ENCODE results near the gene ERICH3. TPM values are rescaled to one million over a fixed set of nuclear protein-coding genes. Genes with fewer than 3 reads are reported as not detected.

ERICH3 gene
- total and polyA plus RNA-seq, 10 of the 15 experiments (the other 5 are each of a cell fraction or from before 2014, with no cell fraction given): 0.03 to 0.09 (median 0.08) TPM; not detected in 7

DNA sequence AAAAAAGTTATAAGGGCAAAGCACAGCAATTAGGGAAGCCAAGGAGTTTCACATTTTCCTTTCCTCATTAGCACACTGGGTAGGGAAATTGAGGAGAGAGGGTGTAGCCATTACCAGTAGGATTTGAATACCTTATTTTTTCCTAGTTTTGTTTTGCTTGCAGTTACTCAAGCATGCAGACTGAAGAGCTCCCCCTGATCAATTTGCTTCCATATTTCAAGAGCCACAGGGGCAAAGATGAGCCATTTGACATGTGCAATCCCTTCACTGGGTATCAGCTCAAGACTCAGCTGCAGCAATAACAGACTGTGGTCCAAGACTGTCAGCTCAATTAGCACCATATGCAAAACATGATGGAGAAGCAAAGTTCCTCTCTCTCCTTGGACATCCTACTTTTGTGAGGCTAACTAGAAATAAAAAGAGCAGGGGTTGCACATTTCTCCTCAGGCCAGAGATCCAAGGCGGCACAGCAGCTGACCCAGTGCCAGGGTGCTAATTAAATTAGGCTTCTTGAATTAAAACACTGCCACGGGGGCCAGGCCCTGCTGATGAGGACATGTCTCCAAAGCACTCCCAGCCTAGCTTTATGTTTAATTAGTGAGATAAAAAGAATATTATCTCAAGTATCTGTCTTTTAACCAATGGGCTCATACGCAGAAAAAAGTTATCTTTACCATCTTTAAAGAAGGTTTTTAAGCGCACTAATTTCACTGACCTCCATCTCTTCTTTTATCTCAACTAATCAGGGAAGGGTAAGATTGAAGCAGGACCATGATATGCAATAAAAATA lies 124.4 kb downstream of the ERICH3 start (continued):
- TF ChIP-seq, protein P1, sequence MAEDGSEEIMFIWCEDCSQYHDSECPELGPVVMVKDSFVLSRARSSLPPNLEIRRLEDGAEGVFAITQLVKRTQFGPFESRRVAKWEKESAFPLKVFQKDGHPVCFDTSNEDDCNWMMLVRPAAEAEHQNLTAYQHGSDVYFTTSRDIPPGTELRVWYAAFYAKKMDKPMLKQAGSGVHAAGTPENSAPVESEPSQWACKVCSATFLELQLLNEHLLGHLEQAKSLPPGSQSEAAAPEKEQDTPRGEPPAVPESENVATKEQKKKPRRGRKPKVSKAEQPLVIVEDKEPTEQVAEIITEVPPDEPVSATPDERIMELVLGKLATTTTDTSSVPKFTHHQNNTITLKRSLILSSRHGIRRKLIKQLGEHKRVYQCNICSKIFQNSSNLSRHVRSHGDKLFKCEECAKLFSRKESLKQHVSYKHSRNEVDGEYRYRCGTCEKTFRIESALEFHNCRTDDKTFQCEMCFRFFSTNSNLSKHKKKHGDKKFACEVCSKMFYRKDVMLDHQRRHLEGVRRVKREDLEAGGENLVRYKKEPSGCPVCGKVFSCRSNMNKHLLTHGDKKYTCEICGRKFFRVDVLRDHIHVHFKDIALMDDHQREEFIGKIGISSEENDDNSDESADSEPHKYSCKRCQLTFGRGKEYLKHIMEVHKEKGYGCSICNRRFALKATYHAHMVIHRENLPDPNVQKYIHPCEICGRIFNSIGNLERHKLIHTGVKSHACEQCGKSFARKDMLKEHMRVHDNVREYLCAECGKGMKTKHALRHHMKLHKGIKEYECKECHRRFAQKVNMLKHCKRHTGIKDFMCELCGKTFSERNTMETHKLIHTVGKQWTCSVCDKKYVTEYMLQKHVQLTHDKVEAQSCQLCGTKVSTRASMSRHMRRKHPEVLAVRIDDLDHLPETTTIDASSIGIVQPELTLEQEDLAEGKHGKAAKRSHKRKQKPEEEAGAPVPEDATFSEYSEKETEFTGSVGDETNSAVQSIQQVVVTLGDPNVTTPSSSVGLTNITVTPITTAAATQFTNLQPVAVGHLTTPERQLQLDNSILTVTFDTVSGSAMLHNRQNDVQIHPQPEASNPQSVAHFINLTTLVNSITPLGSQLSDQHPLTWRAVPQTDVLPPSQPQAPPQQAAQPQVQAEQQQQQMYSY (CRISPR knock-in tag; IDR thresholded peaks at IDR 0.05): no peak
- TF ChIP-seq CHD4 (IDR thresholded peaks at IDR 0.05): no peak

DNA sequence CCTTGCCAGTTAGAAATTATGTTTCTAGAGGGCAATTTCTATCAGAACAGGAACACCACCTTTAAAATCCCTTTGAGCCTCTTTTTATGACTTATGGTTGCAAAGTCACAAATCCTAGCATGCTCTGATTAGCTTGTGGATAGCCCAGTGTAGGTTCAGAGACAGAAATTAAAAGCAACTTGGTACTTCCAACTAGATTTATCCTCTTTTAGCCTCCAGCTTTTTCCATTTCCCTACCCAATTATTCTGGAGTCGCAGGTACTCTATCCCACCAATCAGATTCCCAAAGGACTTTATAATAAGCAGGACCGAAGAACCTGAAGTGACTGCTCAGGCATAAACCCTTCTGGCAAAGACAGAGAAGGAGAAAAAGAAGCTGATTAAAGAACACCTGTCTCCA lies 127.8 kb downstream of the ERICH3 start:
- Histone ChIP-seq H3K4me3 (no peak overlapping the region), H2AFZ (ENCODE audit: control insufficient read depth, low read depth, low read length) (no peak overlapping the region), H3K27ac (ENCODE audit: control insufficient read depth, insufficient read depth) (no peak overlapping the region), H3K4me2 (ENCODE audit: control insufficient read depth, insufficient read depth) (no peak overlapping the region), H3K27me3 (replicated peaks in 1 of 2; ENCODE audit: control insufficient read depth in 2 of 2, insufficient read depth in 2 of 2, low read length in 1 of 2) (no peaks in the 10 kb centered on the region; a peak in 2 of 4 replicates), H3K4me1 (ENCODE audit: control insufficient read depth, insufficient read depth, low read length) (no peaks in the 10 kb centered on the region), H3K79me2 (ENCODE audit: control insufficient read depth, insufficient read depth, low read length) (no peaks in the 10 kb centered on the region), H4K20me1 (ENCODE audit: control insufficient read depth, insufficient read depth) (no peaks in the 10 kb centered on the region), H3K36me3 (ENCODE audit: control insufficient read depth in 2 of 2, insufficient read depth in 2 of 2, low read length in 1 of 2) (no peaks in the 10 kb centered on the region), H3K9me3 (replicated peaks; ENCODE audit: control insufficient read depth, insufficient read depth, low read length) (no peaks in the 10 kb centered on the region), H3K9ac (ENCODE audit: control insufficient read depth, insufficient read depth, low read length) (no peak overlapping the region)
- intact Hi-C loops (cut with micrococcal nuclease; ENCODE audit: unreplicated experiment) (no loop called here), in situ Hi-C loops (cut with MboI) (no loop called here)
- SMC1A ChIA-PET (ENCODE audit: uncharacterized antibody, unreplicated experiment): no interaction called here
- no TSS peak for BruUV-seq (replicated peaks)
- DNase-seq (ENCODE audit: low read depth, low spot score) (no peak), ATAC-seq (no peak), FAIRE-seq (no peak)
- RAD21 ChIA-PET (ENCODE audit: unreplicated experiment): no interaction called here
- WGBS (ENCODE audit: insufficient coverage, insufficient replicate concordance, low lambda C conversion rate, missing lambda C conversion rate): 39% methylated on average over 2 of the region's 2 CpGs
- CTCF ChIA-PET: interaction anchor here (1.4 kb wide), 1 partner anchor 144 kb away, joined by 3 read pairs; no protein-coding TSS in a partner anchor
- POLR2A ChIA-PET: interaction anchor here (0.5 kb wide), 1 partner anchor 155 kb away, joined by 3 read pairs; no protein-coding TSS in a partner anchor
- TF ChIP-seq, protein P2, sequence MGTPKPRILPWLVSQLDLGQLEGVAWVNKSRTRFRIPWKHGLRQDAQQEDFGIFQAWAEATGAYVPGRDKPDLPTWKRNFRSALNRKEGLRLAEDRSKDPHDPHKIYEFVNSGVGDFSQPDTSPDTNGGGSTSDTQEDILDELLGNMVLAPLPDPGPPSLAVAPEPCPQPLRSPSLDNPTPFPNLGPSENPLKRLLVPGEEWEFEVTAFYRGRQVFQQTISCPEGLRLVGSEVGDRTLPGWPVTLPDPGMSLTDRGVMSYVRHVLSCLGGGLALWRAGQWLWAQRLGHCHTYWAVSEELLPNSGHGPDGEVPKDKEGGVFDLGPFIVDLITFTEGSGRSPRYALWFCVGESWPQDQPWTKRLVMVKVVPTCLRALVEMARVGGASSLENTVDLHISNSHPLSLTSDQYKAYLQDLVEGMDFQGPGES (IDR thresholded peaks at IDR 0.05): no peak
- TF ChIP-seq CEBPB (IDR thresholded peaks at IDR 0.05; ENCODE audit: borderline replicate concordance in 1 of 2, low read depth in 2 of 2, low read length in 2 of 2) (no peak), NFYA (IDR thresholded peaks at IDR 0.05; ENCODE audit: borderline replicate concordance, low read depth, low read length) (no peak), MXI1 (IDR thresholded peaks at IDR 0.05; ENCODE audit: low read depth, low read length) (no peak), RCOR1 (conservative IDR thresholded peaks at IDR 0.05; ENCODE audit: low read depth, low read length) (no peak), EGR1 (IDR thresholded peaks at IDR 0.05; ENCODE audit: borderline replicate concordance in 1 of 2, low read depth in 2 of 2, low read length in 2 of 2) (no peak), SUPT20H (IDR thresholded peaks at IDR 0.05; ENCODE audit: borderline replicate concordance, control insufficient read depth, low read depth, low read length) (no peak)
- TF ChIP-seq, protein P3, sequence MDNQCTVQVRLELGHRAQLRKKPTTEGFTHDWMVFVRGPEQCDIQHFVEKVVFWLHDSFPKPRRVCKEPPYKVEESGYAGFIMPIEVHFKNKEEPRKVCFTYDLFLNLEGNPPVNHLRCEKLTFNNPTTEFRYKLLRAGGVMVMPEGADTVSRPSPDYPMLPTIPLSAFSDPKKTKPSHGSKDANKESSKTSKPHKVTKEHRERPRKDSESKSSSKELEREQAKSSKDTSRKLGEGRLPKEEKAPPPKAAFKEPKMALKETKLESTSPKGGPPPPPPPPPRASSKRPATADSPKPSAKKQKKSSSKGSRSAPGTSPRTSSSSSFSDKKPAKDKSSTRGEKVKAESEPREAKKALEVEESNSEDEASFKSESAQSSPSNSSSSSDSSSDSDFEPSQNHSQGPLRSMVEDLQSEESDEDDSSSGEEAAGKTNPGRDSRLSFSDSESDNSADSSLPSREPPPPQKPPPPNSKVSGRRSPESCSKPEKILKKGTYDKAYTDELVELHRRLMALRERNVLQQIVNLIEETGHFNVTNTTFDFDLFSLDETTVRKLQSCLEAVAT (IDR thresholded peaks at IDR 0.05): no peak
